ENCODE data around the gene USP6NL. TPM values are rescaled to one million over a fixed set of nuclear protein-coding genes. Genes with fewer than 3 reads are reported as not detected.
A peak's percentile ranks its signal among the peaks of the same experiment; 100 is the strongest.

USP6NL gene
- polyA plus RNA-seq, 1 donor (not counting 4 experiments of a cell fraction or from before 2014, with no cell fraction given): 8.7 TPM

- TF ChIP-seq EZH2 (IDR thresholded peaks at IDR 0.05; ENCODE audit: low read length): no peak
- TF ChIP-seq, protein P1, sequence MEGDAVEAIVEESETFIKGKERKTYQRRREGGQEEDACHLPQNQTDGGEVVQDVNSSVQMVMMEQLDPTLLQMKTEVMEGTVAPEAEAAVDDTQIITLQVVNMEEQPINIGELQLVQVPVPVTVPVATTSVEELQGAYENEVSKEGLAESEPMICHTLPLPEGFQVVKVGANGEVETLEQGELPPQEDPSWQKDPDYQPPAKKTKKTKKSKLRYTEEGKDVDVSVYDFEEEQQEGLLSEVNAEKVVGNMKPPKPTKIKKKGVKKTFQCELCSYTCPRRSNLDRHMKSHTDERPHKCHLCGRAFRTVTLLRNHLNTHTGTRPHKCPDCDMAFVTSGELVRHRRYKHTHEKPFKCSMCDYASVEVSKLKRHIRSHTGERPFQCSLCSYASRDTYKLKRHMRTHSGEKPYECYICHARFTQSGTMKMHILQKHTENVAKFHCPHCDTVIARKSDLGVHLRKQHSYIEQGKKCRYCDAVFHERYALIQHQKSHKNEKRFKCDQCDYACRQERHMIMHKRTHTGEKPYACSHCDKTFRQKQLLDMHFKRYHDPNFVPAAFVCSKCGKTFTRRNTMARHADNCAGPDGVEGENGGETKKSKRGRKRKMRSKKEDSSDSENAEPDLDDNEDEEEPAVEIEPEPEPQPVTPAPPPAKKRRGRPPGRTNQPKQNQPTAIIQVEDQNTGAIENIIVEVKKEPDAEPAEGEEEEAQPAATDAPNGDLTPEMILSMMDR (optimal IDR thresholded peaks at IDR 0.05 in 1 of 3, IDR thresholded peaks at IDR 0.05 in 1 of 3, conservative IDR thresholded peaks at IDR 0.05 in 1 of 3; ENCODE audit: extremely low read depth in 1 of 3, insufficient read depth in 2 of 3, low read length in 3 of 3): no peak
- H2AFZ ChIP-seq (ENCODE audit: control insufficient read depth, low read length): no peak overlapping the region
- no peak overlapping the region for H3K4me3 ChIP-seq (ENCODE audit: control insufficient read depth in 2 of 3, extremely low read depth in 1 of 3, insufficient read depth in 2 of 3, low read depth in 1 of 3, low read length in 3 of 3)
- H3K27ac ChIP-seq (ENCODE audit: control insufficient read depth, insufficient read depth, low read length): no peak overlapping the region
- no peaks in the 10 kb centered on the region for H3K9me3 ChIP-seq (ENCODE audit: control insufficient read depth, low read depth, low read length)
- no peak overlapping the region for H3K4me2 ChIP-seq (ENCODE audit: control insufficient read depth, extremely low read depth, insufficient read depth, low read depth, low read length)
- H3K79me2 ChIP-seq (ENCODE audit: control insufficient read depth, insufficient read depth, low read length): no peaks in the 10 kb centered on the region
- H3K9me1 ChIP-seq (ENCODE audit: control insufficient read depth, extremely low read depth, insufficient read depth, low read length): no peaks in the 10 kb centered on the region
- H4K20me1 ChIP-seq (ENCODE audit: control insufficient read depth, extremely low read depth, insufficient read depth, low read length): no peaks in the 10 kb centered on the region
- DNase-seq (ENCODE audit: low read depth, low spot score) (no peak), FAIRE-seq (no peak)
- H3K36me3 ChIP-seq (ENCODE audit: control insufficient read depth in 2 of 2, extremely low read depth in 1 of 2, insufficient read depth in 2 of 2, low read length in 2 of 2): no peaks in the 10 kb centered on the region
- dilution Hi-C loops (cut with MboI; ENCODE audit: extremely low pct_ligation_motif_present, low sequenced_read_pairs): no loop called here
- no peaks in the 10 kb centered on the region for H3K27me3 ChIP-seq (ENCODE audit: control insufficient read depth, extremely low read depth, insufficient read depth, low read length)
- no peak overlapping the region for H3K9ac ChIP-seq (ENCODE audit: control insufficient read depth, extremely low read depth, insufficient read depth, low read length)
- H3K4me1 ChIP-seq (ENCODE audit: control insufficient read depth, extremely low read depth, insufficient read depth, low read length): peaks cover 9% of the 10 kb centered on the region
Observed at GRCh38 chr10:11615396-11615795, 3.9 kb upstream of the USP6NL start.

DNA sequence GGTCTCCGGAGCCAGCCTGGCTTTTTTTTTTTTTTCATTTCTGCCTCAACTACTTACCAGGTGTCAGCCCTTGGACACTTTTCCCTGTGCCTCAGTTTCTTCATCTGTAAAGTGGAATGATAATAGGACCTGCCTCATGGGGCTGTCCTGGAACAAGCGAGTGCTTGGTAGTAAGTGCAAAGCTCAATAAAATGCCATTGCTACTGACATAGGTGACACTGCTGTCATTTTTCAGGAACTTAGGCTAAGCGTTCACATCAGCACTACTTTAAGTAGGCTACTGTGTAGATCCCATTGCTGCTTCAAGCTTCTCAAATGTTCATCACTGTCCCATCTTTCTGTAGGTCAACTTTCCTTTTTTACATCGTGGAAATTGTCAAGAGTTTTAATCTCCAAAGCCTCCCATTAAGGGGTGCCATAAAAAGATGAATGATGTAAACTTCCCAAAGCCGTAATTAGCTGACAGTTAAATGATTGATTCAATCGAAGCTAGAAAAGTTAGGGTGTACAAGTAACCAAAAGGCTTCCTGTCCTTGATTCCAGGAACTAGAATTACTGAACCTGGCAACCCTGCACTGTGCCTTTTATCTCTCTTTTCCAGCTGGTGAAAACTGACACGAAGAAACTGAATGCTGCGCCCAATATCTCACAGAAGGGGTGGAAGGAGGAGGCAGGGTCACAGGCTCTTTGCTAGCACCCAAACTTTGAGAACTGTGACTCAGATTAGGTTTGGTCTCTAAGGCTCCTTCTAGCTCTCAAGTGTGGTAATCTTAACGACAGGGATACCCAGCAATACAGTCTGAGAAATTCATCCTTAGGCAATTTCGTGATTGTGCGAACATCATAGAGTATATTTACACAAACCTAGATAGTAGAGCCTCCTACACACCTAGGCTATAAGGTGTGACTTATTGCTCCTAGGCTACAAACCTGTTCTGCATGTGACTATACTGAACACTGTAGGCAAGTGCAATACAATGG lies 861 bp upstream of the USP6NL start:
- TF ChIP-seq, protein P1 (optimal IDR thresholded peaks at IDR 0.05 in 1 of 3, IDR thresholded peaks at IDR 0.05 in 1 of 3, conservative IDR thresholded peaks at IDR 0.05 in 1 of 3; ENCODE audit: extremely low read depth in 1 of 3, insufficient read depth in 2 of 3, low read length in 3 of 3): no peak
- no peak for TF ChIP-seq EZH2 (IDR thresholded peaks at IDR 0.05; ENCODE audit: low read length)
- Histone ChIP-seq H3K9me3 (ENCODE audit: control insufficient read depth, low read depth, low read length) (no peaks in the 10 kb centered on the region), H3K4me3 (ENCODE audit: control insufficient read depth in 2 of 3, extremely low read depth in 1 of 3, insufficient read depth in 2 of 3, low read depth in 1 of 3, low read length in 3 of 3) (peak overlapping the region; percentile 71 to 82 (median 76)), H3K9me1 (ENCODE audit: control insufficient read depth, extremely low read depth, insufficient read depth, low read length) (peaks cover 3% of the 10 kb centered on the region), H3K27me3 (ENCODE audit: control insufficient read depth, extremely low read depth, insufficient read depth, low read length) (no peaks in the 10 kb centered on the region), H3K9ac (ENCODE audit: control insufficient read depth, extremely low read depth, insufficient read depth, low read length) (peak overlapping the region; percentile 75), H4K20me1 (ENCODE audit: control insufficient read depth, extremely low read depth, insufficient read depth, low read length) (no peaks in the 10 kb centered on the region), H2AFZ (ENCODE audit: control insufficient read depth, low read length) (peak overlapping the region; percentile 78), H3K27ac (ENCODE audit: control insufficient read depth, insufficient read depth, low read length) (peak overlapping the region; percentile 10), H3K4me1 (ENCODE audit: control insufficient read depth, extremely low read depth, insufficient read depth, low read length) (peaks cover 16% of the 10 kb centered on the region), H3K79me2 (ENCODE audit: control insufficient read depth, insufficient read depth, low read length) (peaks cover 22% of the 10 kb centered on the region), H3K4me2 (ENCODE audit: control insufficient read depth, extremely low read depth, insufficient read depth, low read depth, low read length) (peak overlapping the region; percentile 73), H3K36me3 (ENCODE audit: control insufficient read depth in 2 of 2, extremely low read depth in 1 of 2, insufficient read depth in 2 of 2, low read length in 2 of 2) (no peaks in the 10 kb centered on the region)
- dilution Hi-C loops (cut with MboI; ENCODE audit: extremely low pct_ligation_motif_present, low sequenced_read_pairs): no loop called here
- DNase-seq (ENCODE audit: low read depth, low spot score) (no peak), FAIRE-seq (no peak)
